Activated CD4-positive, alpha-beta T cell treated with anti-CD3 and anti-CD28 coated beads, Interleukin-2, Interleukin-6, amounts not matched to agents 100 ng/mL and 50 ng/mL, durations not matched to agents 16 hours and 8 hours (primary cell): ENCODE data around the gene ENOX1.

Experiments
- DNase-seq: peaks from one replicate; pipeline ENCODE4 v3.0.0-alpha.2; 2020

The ENOX1 gene

GRCh38 chr13:43664700-43665191 lies 122.0 kb downstream of the ENOX1 start:
- no peak for DNase-seq

- DNase-seq, result no peak
These were observed 123.2 kb downstream of the ENOX1 start for GRCh38 chr13:43663474-43664090.

GRCh38 chr13:43662976-43663375 lies 123.8 kb downstream of the ENOX1 start:
- DNase-seq, result no peak

- no peak for DNase-seq
These were observed 125.5 kb downstream of the ENOX1 start for GRCh38 chr13:43661161-43661830.

- DNase-seq, result no peak
These were observed 129.3 kb downstream of the ENOX1 start for GRCh38 chr13:43657485-43657884.

- DNase-seq, result no peak
These were observed 132.8 kb downstream of the ENOX1 start for GRCh38 chr13:43653980-43654379.

- no peak for DNase-seq
These were observed 133.4 kb downstream of the ENOX1 start for GRCh38 chr13:43653395-43653794.

- DNase-seq, result no peak
These were observed 134.0 kb downstream of the ENOX1 start for GRCh38 chr13:43652760-43653159.

- no peak for DNase-seq
These were observed 135.9 kb downstream of the ENOX1 start for GRCh38 chr13:43650882-43651281.

- DNase-seq, result no peak
These were observed 138.0 kb downstream of the ENOX1 start for GRCh38 chr13:43648733-43649132.

GRCh38 chr13:43647471-43647870 lies 139.3 kb downstream of the ENOX1 start:
- no peak for DNase-seq

- no peak for DNase-seq
These were observed 146.3 kb downstream of the ENOX1 start for GRCh38 chr13:43640476-43640875.

GRCh38 chr13:43631106-43631505 lies 155.7 kb downstream of the ENOX1 start:
- no peak for DNase-seq

GRCh38 chr13:43629691-43630480 lies 156.9 kb downstream of the ENOX1 start:
- DNase-seq, result no peak

GRCh38 chr13:43626994-43627393 lies 159.8 kb downstream of the ENOX1 start:
- no peak for DNase-seq

GRCh38 chr13:43614063-43614462 lies 172.7 kb downstream of the ENOX1 start:
- DNase-seq, result no peak

GRCh38 chr13:43611281-43612273 lies 175.2 kb downstream of the ENOX1 start:
- no peak for DNase-seq

GRCh38 chr13:43608400-43609137 lies 178.2 kb downstream of the ENOX1 start:
- DNase-seq, result no peak

GRCh38 chr13:43597599-43597945 lies 189.2 kb downstream of the ENOX1 start:
- no peak for DNase-seq

- peak; percentile 12 for DNase-seq
These were observed 189.7 kb downstream of the ENOX1 start for GRCh38 chr13:43596924-43597598.

GRCh38 chr13:43596006-43596405 lies 190.8 kb downstream of the ENOX1 start:
- no peak for DNase-seq
